ENCODE results near the gene HNRNPUL1. TPM values are rescaled to one million over a fixed set of nuclear protein-coding genes. Genes with fewer than 3 reads are reported as not detected.

Gene HNRNPUL1
- total RNA-seq, 1 experiment from 2014 or later, result 137 TPM

DNA sequence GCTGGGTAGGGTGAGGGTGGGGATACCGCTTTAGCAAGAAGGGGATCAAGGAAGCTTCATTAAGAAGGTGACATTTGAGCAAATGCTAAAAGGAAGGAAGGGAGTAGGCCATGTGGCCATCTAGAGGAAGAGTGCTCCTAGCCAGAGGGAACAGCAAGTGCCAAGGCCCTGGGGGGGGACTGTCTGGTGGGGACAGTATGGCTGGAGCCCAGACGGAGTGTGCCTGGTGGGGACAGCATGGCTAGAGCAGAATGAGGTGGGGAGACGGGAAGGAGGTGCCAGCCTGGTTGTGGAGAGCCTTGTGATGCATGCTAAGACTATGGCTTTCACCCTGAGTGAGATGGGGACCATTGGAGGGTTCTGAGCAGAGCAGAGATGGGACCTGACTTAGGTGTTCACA, 91.6 kb downstream of the HNRNPUL1 start:
- DNase-seq (ENCODE audit: low read depth), result no peak
- in situ Hi-C loops (cut with HindIII; ENCODE audit: low pct_unique_long_range_greater_than_20kb, low sequenced_read_pairs), result no loop called here

DNA sequence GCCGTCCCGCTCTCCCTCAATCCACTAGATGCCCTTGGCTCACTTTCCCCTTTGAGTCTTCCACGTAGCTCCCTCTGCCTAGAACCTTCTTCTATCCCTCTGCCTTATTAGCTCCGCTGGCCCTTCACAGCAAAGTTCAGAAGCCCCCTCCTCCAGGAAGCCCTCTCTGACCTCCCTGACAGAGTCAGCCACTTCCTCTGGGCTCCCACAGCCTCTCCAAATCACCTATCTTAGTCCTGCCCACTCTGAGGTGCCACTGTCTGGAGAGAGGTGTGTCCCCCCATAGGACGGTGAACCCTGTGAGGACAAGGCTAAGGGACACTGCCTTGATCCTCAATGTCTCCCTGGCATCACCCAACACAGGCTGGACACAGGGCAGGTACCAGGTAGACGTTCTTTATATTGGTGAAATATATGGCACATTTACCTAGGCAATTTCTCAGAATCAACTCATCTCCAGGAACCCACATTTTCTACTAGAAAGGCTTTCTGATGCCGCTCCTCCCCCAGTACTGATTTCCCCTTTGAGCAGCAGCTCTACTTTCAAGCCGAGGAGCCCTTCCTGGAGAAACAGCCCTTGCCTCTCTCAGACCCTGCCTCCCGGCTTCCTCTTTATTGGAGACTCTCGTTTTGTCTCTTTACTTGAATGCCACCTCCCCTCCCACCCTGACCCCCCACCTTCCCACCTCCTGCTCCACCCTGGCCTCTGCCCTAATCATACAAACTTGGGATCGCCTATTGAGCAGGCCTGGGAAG, 93.0 kb downstream of the HNRNPUL1 start:
- in situ Hi-C loops (cut with HindIII; ENCODE audit: low pct_unique_long_range_greater_than_20kb, low sequenced_read_pairs), result no loop called here
- DNase-seq (ENCODE audit: low read depth), result no peak

Other genes starting within 250 kb of the HNRNPUL1 start
- gene CYP2A13, start 175.9 kb upstream of the HNRNPUL1 start, total RNA-seq (2014; rRNA removed; shearing (Covaris generic); ENCODE audit: low replicate concordance), result not detected in 2 replicates
- gene CYP2F1, start 149.9 kb upstream of the HNRNPUL1 start, total RNA-seq (2014; rRNA removed; shearing (Covaris generic); ENCODE audit: low replicate concordance), result not detected in 2 replicates
- 10.6 and 40.2 TPM in 2 replicates for gene CYP2S1, start 71.2 kb upstream of the HNRNPUL1 start, total RNA-seq (2014; rRNA removed; shearing (Covaris generic); ENCODE audit: low replicate concordance)
- 349 and 418 TPM in 2 replicates for gene AXL, start 45.1 kb upstream of the HNRNPUL1 start, total RNA-seq (2014; rRNA removed; shearing (Covaris generic); ENCODE audit: low replicate concordance)
- 14.5 and 16.3 TPM in 2 replicates for gene CCDC97, start 45.8 kb downstream of the HNRNPUL1 start, total RNA-seq (2014; rRNA removed; shearing (Covaris generic); ENCODE audit: low replicate concordance)
- gene TGFB1, start 89.5 kb downstream of the HNRNPUL1 start, total RNA-seq (2014; rRNA removed; shearing (Covaris generic); ENCODE audit: low replicate concordance), result 5.2 and 7.2 TPM in 2 replicates
- gene B9D2, start 99.8 kb downstream of the HNRNPUL1 start, total RNA-seq (2014; rRNA removed; shearing (Covaris generic); ENCODE audit: low replicate concordance), result 15.1 and 35.0 TPM in 2 replicates
- 4.1 and 7.5 TPM in 2 replicates for gene TMEM91, start 112.2 kb downstream of the HNRNPUL1 start, total RNA-seq (2014; rRNA removed; shearing (Covaris generic); ENCODE audit: low replicate concordance)
- 78.5 and 97.8 TPM in 2 replicates for gene EXOSC5, start 133.0 kb downstream of the HNRNPUL1 start, total RNA-seq (2014; rRNA removed; shearing (Covaris generic); ENCODE audit: low replicate concordance)
- 121 and 196 TPM in 2 replicates for gene BCKDHA, start 133.4 kb downstream of the HNRNPUL1 start, total RNA-seq (2014; rRNA removed; shearing (Covaris generic); ENCODE audit: low replicate concordance)
- gene B3GNT8, start 163.0 kb downstream of the HNRNPUL1 start, total RNA-seq (2014; rRNA removed; shearing (Covaris generic); ENCODE audit: low replicate concordance), result 0.41 TPM in 1 of 2 replicates, not detected in the other
- gene DMAC2, start 175.5 kb downstream of the HNRNPUL1 start, total RNA-seq (2014; rRNA removed; shearing (Covaris generic); ENCODE audit: low replicate concordance), result 68.5 and 79.9 TPM in 2 replicates
- not detected in 2 replicates for gene ERICH4, start 178.8 kb downstream of the HNRNPUL1 start, total RNA-seq (2014; rRNA removed; shearing (Covaris generic); ENCODE audit: low replicate concordance)